OCI-LY7 (cell line): Measurements from ENCODE around the gene AXL. TPM values are rescaled to one million over a fixed set of nuclear protein-coding genes. Genes with fewer than 3 reads are reported as not detected.

Source experiments
- BruUV-seq: library from RNA; stranded (reverse); fragments of 400-500 nt; replicated peaks from 2 replicates; lab custom pipeline; 2021; lab: Mats Ljungman, UMichigan
- CTCF ChIA-PET: fragments of 300-600 bp; sonication (Branson Sonifier 250); formaldehyde crosslinking; loops from one replicate; lab custom pipeline; 2022; ENCODE audit warnings: antibody characterized with exemption; ENCODE audit not compliant: unreplicated experiment; lab: Charles Lee
- POLR2A ChIA-PET: fragments of 300-600 bp; sonication (Branson Sonifier 250); formaldehyde crosslinking; loops from one replicate; lab custom pipeline; 2022; ENCODE audit warnings: antibody characterized with exemption; lab: Charles Lee
- DNase-seq: peaks from one replicate; pipeline ENCODE4 v3.0.0-alpha.2; 2015; ENCODE audit warnings: low spot score
- H2AFZ ChIP-seq: fragments of 200-600 bp; sonication (generic), shearing (Covaris generic); 2 replicates; pipeline ENCODE4 v1.6.1; 2014; ENCODE audit warnings: mild to moderate bottlenecking, antibody characterized with exemption, low read length, moderate library complexity
- H3K27ac ChIP-seq: fragments of 200-600 bp; sonication (generic); 2 replicates; pipeline ENCODE4 v1.5.1; 2014; ENCODE audit warnings: mixed run types, low read depth, mild to moderate bottlenecking, moderate library complexity, low read length, inconsistent platforms; ENCODE audit not compliant: poor library complexity, severe bottlenecking
- H3K36me3 ChIP-seq: fragments of 200-600 bp; sonication (generic); 2 replicates; pipeline ENCODE4 v1.6.1; 2014; ENCODE audit warnings: mild to moderate bottlenecking, antibody characterized with exemption, low read length, moderate library complexity, mixed read lengths; ENCODE audit not compliant: insufficient read depth
- H3K4me1 ChIP-seq: fragments of 200-600 bp; sonication (generic); 2 replicates; pipeline ENCODE4 v1.5.1; 2014; ENCODE audit warnings: mild to moderate bottlenecking, low read length; ENCODE audit not compliant: insufficient read depth, poor library complexity, severe bottlenecking
- H3K4me2 ChIP-seq: fragments of 200-600 bp; sonication (generic); 2 replicates; pipeline ENCODE4 v1.6.1; 2014; ENCODE audit warnings: mild to moderate bottlenecking, low read length
- H3K4me3 ChIP-seq: fragments of 200-600 bp; sonication (generic); 2 replicates; pipeline ENCODE4 v1.5.1; 2014; ENCODE audit warnings: mild to moderate bottlenecking, low read depth, low read length; ENCODE audit not compliant: poor library complexity, severe bottlenecking
- H3K79me2 ChIP-seq: fragments of 200-600 bp; sonication (generic); 2 replicates; pipeline ENCODE4 v1.6.1; 2016; ENCODE audit warnings: low read depth, mild to moderate bottlenecking, low read length, moderate library complexity, mixed read lengths; ENCODE audit not compliant: insufficient read depth
- H3K9me2 ChIP-seq: fragments of 200-600 bp; sonication (generic); 2 replicates; pipeline ENCODE4 v1.6.1; 2016; ENCODE audit warnings: mild to moderate bottlenecking, low read length, mixed read lengths; ENCODE audit not compliant: insufficient read depth
- H3K9me3 ChIP-seq: fragments of 200-600 bp; sonication (generic); 2 replicates; pipeline ENCODE4 v1.6.1; 2014; ENCODE audit warnings: mild to moderate bottlenecking, mixed run types, low read length, mixed read lengths
- H4K20me1 ChIP-seq: fragments of 200-600 bp; sonication (generic); 2 replicates; pipeline ENCODE4 v1.6.1; 2014; ENCODE audit warnings: mild to moderate bottlenecking, antibody characterized with exemption, low read length, moderate library complexity, mixed read lengths; ENCODE audit not compliant: insufficient read depth
- CTCF ChIP-seq: fragments of 200-600 bp; sonication (generic); conservative IDR thresholded peaks from 2 replicates; pipeline ENCODE4 v1.5.1; 2014; ENCODE audit warnings: mild to moderate bottlenecking, antibody characterized with exemption, low read length, moderate library complexity, mixed read lengths
- EZH2phosphoT487 ChIP-seq: fragments of 200-600 bp; sonication (generic); IDR thresholded peaks from 2 replicates; pipeline ENCODE4 v1.6.1; 2018; ENCODE audit warnings: low read depth, borderline replicate concordance, mild to moderate bottlenecking, mixed run types, antibody characterized with exemption, low read length, moderate library complexity, mixed read lengths
- intact Hi-C: fragments of 100-400 bp; cut with micrococcal nuclease; formaldehyde crosslinking; loops from one replicate; pipeline ENCODE4 v1.10.0; 2022; ENCODE audit not compliant: unreplicated experiment
- total RNA-seq, 2 experiments: library from RNA; depleted of rRNA in 1 of 2; stranded (reverse); fragments of >200 nt in 1 of 2; shearing (Covaris generic) in 1 of 2; gene quantifications; 2 replicates each; pipeline ENCODE4 v1.2.3, GENCODE V29; 2014 to 2022

AXL gene
- total RNA-seq, 2 experiments from 2014 or later: not detected

GRCh38 chr19:41299046-41299754, 80.2 kb downstream of the AXL start:
- no peak for DNase-seq
- BruUV-seq: no TSS peak
- Histone ChIP-seq H3K9me2 (no peaks in the 10 kb centered on the region), H3K4me1 (peaks cover 16% of the 10 kb centered on the region), H3K27ac (no peak overlapping the region), H3K36me3 (peaks cover 100% of the 10 kb centered on the region), H4K20me1 (no peaks in the 10 kb centered on the region), H3K9me3 (no peaks in the 10 kb centered on the region), H3K79me2 (no peaks in the 10 kb centered on the region), H3K4me3 (no peak overlapping the region), H3K4me2 (no peak overlapping the region), H2AFZ (no peak overlapping the region)
- ChIA-PET CTCF (interaction anchor here (1.4 kb wide), 1 partner anchor 9 kb away, joined by 5 read pairs; no protein-coding TSS in a partner anchor), POLR2A (interaction anchor here (0.8 kb wide), 1 partner anchor 53 kb away, joined by 3 read pairs; no protein-coding TSS in a partner anchor)
- intact Hi-C loops: no loop called here
- no peak for TF ChIP-seq EZH2phosphoT487
- no peak for TF ChIP-seq CTCF

- BruUV-seq: no TSS peak
- POLR2A ChIA-PET: no interaction called here
- H4K20me1 ChIP-seq: no peaks in the 10 kb centered on the region
- no peak overlapping the region for H2AFZ ChIP-seq
- CTCF ChIA-PET: no interaction called here
- no peak overlapping the region for H3K4me3 ChIP-seq
- no peak for DNase-seq
- H3K27ac ChIP-seq: no peak overlapping the region
- intact Hi-C loops: no loop called here
- no peak for TF ChIP-seq CTCF
- TF ChIP-seq EZH2phosphoT487: no peak
- no peaks in the 10 kb centered on the region for H3K79me2 ChIP-seq
- no peaks in the 10 kb centered on the region for H3K9me2 ChIP-seq
- H3K9me3 ChIP-seq: no peaks in the 10 kb centered on the region
- peaks cover 100% of the 10 kb centered on the region for H3K36me3 ChIP-seq
- H3K4me1 ChIP-seq: peaks cover 16% of the 10 kb centered on the region
- H3K4me2 ChIP-seq: no peak overlapping the region
Measured at GRCh38 chr19:41299755-41300089, 80.7 kb downstream of the AXL start.

- Histone ChIP-seq H3K4me3 (no peak overlapping the region), H3K4me2 (no peak overlapping the region), H4K20me1 (no peaks in the 10 kb centered on the region), H2AFZ (no peak overlapping the region), H3K9me3 (no peaks in the 10 kb centered on the region), H3K36me3 (peaks cover 100% of the 10 kb centered on the region), H3K4me1 (peaks cover 16% of the 10 kb centered on the region), H3K27ac (no peak overlapping the region), H3K9me2 (no peaks in the 10 kb centered on the region), H3K79me2 (no peaks in the 10 kb centered on the region)
- no peak for DNase-seq
- BruUV-seq: no TSS peak
- TF ChIP-seq EZH2phosphoT487: no peak
- no peak for TF ChIP-seq CTCF
- CTCF ChIA-PET: no interaction called here
- intact Hi-C loops: no loop called here
- POLR2A ChIA-PET: interaction anchor here (0.6 kb wide), 2 partner anchors 32 to 871 kb away, joined by 3 to 6 read pairs; no protein-coding TSS in a partner anchor
Measured at GRCh38 chr19:41300555-41300954, 81.5 kb downstream of the AXL start.
